GM21447 (cell line): ENCODE measurements around the gene CRABP1.
A peak's percentile ranks its signal among the peaks of the same experiment; 100 is the strongest.

ENCODE experiments used
- ATAC-seq: cut with Tn5 transposase; IDR thresholded peaks from one replicate; pipeline ENCODE4 v1.9.1; 2021; ENCODE audit not compliant: unreplicated experiment

Gene CRABP1

DNA sequence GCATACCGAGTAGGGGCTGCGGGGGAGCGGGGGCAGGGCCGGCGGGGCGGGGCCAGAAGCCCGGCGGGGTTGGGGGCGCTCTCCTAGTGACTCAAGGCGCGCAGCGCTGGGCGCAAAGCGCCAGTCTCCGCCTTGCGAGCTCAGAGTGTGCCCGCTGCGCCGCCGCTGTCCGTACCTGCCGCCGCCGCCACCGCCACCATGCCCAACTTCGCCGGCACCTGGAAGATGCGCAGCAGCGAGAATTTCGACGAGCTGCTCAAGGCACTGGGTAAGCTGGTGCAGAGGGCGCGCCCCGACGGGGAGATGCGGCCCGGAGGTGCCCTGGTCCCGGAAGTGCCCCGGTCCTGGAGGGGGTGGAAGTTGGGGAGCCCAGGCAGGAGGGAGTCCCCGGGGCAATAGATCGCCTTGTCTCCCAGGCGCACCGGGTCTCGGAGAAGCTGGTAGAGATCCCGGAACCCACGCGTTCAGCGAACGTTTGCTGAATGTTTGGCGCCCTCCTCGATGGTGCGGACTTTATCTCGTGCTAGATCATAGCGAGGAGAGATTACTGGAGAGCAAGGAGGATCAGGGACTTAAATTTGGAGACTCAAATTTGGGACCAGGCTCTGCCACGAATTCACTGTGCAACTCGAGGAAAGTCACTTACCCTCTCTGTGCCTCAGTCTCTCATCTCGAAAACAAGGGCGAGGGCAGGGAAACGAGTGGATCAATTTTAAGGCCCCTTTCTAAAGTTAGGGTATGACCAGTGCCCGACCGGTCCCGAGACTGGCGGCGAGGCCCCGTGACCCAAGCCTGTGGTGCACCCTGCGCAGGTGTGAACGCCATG is at the start of gene CRABP1:
Gene CRABP1 (plus strand): TSS at position 123 of the 826 bp plus-strand sequence. CDS start 76 bp downstream, at position 199.
- ATAC-seq, result no peak

DNA sequence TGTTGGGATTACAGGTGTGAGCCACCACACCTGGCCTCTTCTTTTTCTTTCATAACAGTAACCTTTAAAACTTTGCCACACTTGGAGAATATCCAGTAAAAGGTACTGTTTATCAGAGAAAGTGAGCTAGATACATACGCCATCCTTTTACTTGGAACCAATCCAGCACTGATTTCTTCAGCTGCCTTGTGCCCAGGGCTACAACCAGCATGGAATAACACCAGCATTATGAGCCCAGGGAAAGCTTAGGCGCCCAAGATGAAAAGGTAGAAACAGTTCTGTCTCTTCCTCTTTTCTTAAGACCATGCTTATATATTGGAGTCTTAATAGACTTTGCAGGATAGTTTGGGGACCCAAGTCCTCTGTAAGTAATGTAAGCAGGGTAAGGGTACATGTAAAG is 49.1 kb upstream of the CRABP1 start:
- no peak for ATAC-seq

DNA sequence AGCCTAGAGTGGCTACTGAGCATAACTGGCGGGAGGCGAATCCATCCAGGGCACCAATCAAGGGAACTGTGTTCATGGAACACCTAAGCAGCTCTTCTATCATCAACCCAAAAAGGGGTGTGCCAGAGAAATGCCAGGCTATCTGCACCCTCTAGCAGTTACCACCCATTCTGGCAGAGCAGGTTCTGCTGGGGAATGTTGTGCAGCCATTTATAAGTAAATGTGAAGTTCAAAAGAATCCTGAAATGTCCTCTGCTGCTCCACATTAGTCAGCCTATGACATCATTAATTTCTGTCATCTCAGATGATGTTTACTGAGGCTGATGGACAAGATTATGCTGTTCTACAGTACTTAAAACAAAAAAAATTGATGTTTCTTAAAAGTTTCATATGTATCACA is 48.5 kb upstream of the CRABP1 start:
- ATAC-seq, result no peak

DNA sequence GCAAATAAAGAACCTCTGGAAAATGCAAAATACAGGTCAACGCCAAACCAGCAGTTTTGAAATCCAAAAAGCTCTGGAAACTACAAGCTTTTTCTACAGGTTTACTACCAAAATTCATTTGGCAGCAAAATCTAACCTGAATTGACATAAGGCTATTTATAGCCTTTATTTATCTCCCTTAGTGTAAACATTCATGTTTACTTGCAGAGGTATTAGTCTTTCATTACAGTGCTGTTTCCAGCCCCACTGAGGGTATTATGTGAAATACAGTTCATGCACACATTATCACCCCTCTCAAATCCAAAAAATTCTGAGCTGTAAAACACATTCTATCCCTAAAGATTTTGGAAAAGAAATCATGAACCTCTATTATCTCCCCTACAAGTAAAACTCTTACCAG is 47.9 kb upstream of the CRABP1 start:
- no peak for ATAC-seq

DNA sequence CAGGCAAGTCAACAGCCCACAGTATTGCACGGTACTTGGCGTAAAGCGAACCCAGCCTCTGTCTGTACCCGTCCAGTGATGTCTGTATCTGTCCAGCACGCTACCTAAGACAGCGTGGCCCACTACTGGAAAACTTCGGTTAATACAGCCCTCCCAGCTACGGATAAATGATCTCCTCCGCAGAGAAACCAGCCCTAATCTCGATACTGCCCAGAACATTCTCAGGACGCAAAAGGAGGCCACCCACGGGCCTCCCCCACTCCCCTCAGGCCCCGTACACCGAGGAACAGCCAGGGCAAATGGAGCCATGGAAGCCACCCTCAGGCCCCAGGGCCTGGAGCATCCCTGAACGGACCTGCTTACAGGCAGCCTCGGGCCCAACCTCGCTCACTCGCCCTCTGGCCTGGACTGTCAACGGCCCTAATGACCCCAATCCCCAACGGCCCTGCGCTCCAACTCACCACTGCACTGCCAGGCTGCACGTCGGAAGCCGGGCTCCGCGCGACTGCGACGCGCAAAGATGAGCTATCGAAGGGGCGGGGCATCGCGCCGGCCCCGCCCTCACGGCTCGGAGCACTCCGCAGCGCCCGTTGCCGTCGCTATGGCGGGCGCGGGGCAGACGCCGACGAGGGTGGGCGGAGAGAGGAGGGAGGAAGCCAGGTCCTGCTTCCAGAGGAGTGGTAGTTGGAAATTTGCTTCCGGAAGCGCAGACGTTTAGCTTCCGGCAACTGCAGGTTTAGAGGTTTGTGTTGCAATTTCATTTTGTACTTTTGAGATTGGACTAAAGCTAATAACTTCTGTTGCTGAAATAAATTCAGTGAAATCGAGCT is 40.8 kb upstream of the CRABP1 start, which contains the start of gene SKIC8:
Gene SKIC8 (minus strand): TSS at position 509 of the 830 bp plus-strand sequence. CDS start 3,923 bp downstream, outside the sequence.
- ATAC-seq, result peak; percentile 79

DNA sequence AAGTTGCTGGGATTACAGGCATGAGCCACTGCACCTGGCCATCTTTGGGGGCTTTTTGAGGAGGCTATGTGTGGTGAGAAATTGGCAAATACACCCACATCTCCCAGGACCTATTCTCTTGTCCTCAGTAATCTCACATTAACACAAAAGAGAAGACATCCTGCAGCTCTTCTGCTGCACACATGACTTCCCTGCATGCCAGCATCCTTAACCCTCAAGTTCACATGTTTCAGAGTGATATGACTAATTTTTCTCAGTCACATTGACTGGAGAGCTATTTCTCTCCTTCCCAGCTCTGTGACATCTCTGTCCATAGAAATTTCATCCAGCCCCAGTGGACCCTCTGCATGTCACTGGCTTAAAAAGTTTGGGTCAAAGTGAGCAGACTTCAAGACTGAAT is 38.8 kb upstream of the CRABP1 start:
- ATAC-seq, result no peak

DNA sequence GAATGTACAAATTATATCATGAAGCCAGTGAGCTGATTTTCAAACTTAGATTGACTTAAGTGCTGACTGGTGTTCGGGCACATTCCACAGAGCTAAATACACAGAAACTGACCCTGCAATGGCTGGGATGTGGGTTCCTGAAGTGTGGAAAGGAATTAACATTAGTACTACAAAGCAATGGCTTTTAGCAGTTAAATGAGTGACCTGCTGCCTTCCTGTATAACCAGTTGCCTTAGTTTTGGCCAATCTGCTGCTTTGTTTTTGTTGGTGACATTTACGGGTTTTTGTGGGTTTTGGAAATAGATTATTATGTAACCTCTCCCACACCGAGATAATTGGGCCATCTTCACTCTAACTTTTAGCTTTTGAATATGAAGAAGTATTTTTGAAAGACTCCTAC is 38.3 kb upstream of the CRABP1 start:
- no peak for ATAC-seq

DNA sequence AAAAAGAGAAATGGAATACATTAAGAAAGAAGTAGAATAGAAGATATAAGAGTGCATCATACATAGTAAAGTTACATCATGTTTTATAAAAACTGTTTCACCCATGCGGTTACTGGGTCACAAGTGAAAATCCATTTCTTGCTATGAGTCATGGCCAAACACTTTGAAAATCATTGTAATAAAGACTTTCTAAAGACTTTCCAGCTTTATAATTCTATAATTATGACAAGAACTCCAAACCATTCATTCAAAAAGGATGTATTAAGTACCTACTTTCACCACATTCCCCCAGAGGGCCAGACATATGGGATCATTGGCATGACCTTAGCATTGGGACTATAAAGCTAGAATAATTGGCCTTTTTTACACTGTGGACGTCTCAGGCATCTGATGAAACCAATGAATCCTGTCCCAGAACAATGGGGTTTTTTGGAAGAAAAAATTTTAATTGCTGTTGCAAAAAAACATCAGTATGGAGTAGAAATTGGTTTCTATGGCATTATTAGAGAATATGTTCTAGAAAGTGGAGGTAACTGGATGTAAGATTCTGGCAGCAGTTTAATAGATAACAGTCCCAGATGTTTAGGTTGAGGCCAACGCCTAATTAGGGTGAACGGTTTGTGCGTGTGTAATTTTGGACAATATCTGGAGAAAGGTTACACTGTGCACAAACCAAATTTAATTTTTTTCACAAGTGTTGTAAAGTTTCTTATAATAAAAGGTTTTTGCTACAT is 37.4 kb upstream of the CRABP1 start:
- no peak for ATAC-seq

DNA sequence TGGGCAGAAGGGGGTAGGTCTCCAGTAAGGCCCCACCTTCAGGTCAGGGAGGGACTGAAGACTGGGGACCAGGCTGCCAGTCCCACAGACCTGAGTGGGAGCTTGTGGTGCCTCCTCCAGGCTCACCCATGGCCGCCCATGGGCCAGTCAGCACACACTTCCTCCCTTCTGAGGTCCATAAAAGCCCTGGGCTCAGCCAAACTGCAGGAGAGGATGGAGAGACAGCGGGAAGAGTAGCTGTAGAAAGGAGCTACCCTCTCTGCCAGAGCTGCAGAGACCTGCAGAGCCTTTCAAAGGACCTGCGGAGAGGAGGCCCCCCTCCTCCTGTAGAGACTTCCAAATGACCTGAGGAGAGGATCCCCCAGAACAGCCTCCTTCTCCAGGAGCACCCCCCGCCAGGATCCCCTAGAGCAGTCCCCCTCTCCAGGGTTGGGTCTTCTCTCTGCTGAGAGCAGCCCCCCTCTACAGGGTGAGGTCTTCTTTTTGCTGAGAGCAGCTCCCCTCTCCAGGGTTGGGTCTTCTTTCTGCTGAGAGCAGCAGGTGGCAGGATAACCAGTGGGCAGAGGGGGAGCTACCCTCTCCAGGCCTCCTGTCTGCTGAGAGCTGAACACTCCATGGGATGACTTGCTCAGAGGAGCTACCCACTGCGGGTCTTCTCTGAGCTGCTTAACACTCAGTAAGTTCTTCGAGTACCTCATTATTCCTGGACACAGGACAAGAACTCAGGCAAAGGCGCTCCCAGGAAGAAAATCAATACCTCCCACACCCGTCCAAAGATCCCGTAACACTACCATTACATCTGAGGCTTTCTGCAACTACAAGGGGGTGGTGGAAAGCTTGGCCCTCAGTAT is 35.7 kb upstream of the CRABP1 start:
- no peak for ATAC-seq

DNA sequence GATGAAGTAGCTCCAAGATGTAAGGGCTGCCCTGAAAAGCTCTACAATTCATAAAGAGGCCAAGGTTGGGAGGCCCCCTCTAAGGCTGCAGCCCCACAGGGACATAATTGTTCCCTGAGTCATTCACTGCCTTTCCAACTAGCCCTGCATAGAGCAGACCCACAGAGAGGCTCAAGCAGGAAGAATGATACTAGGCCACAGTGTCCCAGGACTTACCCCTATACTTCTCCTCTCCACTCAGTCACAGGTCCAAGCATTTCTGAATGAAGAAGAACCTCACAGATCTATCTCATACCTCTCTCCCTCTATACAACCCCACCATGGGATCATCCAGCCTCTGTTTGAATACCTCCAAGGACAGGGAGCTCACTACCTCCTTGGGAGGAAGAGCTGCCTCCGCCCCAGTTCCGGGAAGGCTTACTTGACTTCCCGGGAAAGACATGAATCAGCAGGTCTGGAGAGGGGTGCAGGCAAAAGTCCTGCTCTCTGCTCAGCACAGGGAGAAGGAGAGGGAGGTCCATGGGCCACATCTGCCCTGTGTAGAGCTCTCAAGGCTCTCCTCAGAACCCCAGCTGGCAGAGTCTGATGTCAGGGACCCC is 33.9 kb upstream of the CRABP1 start:
- ATAC-seq, result no peak

DNA sequence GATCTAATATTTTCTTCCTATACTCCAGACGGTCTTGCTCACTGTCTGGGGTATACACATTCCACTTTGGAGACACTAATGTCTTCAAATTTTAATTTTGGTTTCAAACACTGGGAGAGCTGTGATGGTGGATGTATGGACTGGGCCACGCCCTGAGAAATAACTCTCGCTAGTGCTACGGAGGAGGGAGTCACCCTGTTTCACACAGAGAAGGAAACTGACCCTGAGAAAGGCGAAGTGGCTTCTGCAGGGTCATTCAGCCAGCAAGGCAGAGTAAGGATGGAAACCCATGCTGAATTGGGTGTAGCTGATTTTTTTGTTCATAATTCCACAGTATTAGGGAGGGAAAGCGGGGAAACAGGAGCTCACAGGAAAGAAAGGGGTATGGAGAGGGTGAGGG is 32.2 kb upstream of the CRABP1 start:
- no peak for ATAC-seq

DNA sequence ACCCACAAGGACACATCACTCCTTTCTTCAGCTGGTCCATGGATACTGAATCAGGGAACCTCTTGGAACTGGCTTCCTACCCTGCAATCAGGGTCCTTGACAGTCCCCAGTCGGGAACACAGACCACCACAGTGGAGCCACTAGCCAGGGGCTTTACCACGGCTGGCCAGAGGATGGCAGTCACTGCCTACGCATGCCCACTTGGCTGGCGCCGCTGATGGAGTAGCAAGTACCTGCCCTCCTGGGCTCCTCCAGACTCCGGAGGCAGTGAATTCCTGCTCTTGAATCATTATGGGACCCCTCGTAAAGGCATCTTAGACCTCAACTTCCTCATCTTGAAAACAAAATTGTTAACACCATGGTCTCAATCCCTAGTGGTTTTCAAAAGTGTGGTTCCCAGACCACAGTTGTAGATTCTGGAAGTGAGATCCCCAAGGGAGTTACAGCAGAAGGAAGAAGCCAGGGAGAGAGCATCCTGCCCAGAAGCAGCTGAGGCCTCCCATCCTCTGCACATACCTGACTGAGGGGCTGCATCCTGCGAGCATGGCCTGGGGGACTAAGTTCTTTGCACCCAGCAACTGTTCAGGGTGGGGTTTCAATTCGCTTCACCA is 31.6 kb upstream of the CRABP1 start:
- ATAC-seq, result no peak

DNA sequence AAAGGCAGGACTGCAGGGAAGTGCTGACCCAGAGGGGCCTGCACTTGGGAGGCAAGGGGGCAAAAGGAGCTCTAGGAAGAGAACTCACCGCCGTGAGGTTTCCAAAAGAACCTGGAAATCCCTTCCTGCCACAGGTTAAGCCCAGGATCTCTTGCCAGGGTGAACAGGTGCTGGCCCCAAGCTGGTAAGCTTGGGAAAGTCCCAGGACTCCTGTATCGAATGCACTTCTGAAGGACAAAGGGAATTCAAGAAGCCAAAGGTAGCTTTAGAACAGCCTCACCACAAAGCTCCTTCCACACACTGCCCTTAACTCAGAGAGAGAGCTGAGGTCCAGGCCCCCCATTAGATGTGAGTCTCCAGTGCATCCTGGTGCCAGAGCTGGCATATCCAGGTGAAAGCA is 28.9 kb upstream of the CRABP1 start:
- ATAC-seq, result no peak

DNA sequence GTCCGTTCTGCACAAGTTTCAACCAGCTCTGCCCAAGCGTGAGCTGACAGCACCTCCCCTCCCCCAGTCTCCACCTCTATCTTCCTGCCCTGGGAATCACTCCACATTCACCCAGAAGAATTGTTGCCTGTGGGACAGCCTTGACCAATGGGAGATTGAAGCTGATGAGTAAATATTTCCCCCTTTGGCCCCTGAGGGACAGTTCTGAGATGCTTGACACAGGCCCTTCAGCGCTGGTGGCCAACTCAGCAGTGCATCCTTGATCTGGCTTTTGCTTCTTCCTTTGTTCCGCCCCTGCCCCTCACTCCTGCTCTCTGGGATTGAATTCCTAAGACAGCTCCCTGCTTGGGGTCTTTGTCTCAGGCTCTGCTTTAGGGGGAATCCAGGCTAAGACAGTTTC is 27.6 kb upstream of the CRABP1 start:
- ATAC-seq, result no peak

DNA sequence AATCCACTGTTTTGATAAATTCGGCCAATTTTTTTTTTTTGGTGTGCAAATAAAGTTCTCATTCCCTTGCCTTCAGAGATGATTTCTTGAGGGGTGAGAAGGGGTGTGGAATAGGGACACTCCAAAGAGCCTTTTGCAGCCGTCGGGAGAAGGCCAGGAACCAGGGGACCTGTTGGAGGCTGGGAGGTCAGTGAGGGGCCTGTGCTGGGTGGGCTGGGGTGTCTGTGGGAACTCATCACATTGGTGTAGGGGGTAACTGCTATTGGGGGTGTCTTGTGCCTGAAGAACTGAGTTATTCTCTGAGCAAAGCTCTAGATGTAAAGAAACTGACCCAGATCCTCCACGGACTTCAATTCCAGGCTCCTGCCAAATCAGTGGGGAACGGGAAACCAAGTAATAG is 27.2 kb upstream of the CRABP1 start:
- no peak for ATAC-seq

DNA sequence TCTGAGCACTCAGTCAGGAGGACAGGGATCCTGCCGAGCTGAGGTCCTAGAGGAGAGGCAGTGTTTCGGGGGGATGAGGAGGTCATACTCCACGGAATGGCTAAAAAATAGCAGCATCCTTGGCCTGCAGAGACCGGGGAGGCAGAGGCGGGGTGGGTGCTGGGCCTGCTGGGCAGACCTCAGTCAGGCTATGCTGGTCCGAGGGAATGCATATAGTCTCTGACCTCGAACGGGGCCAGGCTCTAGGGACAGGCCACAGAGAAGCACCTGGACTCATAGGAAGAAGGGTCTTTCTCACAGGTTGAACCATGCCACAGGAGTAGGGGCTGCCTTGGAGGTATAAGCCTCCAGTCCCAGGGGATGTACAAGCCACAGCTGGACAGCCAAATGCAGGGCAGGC is 26.8 kb upstream of the CRABP1 start:
- ATAC-seq, result no peak

DNA sequence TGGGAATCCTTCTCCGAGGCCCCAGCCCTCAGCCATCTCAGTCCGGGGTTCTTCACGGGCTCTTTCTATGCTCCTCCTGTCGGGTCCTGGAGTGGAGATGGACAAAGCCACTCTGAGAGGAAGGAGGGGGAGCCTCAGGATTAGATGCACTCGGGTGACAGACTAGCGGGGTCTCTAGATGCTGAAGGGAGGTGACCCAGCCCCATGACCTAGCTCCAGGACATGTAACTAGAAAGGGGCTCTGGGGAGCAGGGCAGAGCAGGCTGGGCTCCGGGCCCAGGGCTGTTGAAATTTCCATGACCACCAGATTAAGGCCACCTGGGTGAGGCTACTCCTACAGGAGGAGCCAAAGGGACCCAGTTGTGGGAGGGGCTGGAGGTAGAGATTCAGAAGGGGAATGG is 26.0 kb upstream of the CRABP1 start:
- no peak for ATAC-seq

DNA sequence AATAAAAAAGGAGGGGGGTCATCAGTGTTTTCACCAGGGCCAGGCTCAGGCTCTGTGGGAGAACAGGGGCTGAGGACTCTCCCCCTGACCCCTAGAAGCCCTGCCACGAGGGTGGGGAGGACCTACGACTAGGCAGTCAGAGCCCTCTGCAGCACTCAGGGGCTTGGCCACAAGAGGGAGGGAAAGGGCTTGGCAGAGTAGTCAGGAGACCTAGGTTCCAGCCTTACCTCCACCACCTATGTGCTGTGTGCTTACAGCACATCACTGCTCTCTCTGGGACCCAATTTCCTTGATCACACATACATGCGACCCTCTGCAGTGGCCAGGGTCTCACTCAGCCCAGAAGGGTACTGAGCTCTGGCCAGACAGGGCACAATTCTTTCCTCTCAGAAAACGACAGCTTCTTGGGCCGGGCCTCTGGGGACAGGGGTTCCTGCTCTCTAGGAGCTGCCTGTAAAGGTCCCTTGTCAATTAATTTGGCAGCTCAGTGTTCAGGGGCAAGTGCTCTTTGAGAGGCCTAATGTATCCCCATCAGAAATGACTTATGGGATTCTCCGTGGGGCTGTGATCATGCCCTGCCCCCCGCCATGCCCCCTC is 24.4 kb upstream of the CRABP1 start:
- no peak for ATAC-seq
